Loucy (cell line): Measurements from ENCODE around the gene CD200R1.

Source experiments
- EZH2phosphoT487 ChIP-seq: fragments of 200-600 bp; IDR thresholded peaks from 2 replicates; pipeline ENCODE4 v1.6.1; 2018; ENCODE audit warnings: antibody characterized with exemption, mild to moderate bottlenecking, moderate library complexity, borderline replicate concordance
- TF ChIP-seq, protein P1 (sequence below): fragments of 200-600 bp; sonication (generic); conservative IDR thresholded peaks from 2 replicates; pipeline ENCODE4 v1.5.1; 2014; ENCODE audit warnings: mild to moderate bottlenecking, antibody characterized with exemption, low read length

- TF ChIP-seq, protein P1, sequence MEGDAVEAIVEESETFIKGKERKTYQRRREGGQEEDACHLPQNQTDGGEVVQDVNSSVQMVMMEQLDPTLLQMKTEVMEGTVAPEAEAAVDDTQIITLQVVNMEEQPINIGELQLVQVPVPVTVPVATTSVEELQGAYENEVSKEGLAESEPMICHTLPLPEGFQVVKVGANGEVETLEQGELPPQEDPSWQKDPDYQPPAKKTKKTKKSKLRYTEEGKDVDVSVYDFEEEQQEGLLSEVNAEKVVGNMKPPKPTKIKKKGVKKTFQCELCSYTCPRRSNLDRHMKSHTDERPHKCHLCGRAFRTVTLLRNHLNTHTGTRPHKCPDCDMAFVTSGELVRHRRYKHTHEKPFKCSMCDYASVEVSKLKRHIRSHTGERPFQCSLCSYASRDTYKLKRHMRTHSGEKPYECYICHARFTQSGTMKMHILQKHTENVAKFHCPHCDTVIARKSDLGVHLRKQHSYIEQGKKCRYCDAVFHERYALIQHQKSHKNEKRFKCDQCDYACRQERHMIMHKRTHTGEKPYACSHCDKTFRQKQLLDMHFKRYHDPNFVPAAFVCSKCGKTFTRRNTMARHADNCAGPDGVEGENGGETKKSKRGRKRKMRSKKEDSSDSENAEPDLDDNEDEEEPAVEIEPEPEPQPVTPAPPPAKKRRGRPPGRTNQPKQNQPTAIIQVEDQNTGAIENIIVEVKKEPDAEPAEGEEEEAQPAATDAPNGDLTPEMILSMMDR = no peak
- no peak for TF ChIP-seq EZH2phosphoT487
These were observed 20.9 kb upstream of the CD200R1 start for GRCh38 chr3:112995800-112996199.
